Spleen (tissue), 11 donors: Measurements from ENCODE around the gene CCIN. TPM values are rescaled to one million over a fixed set of nuclear protein-coding genes. Genes with fewer than 3 reads are reported as not detected.
A peak's percentile ranks its signal among the peaks of the same experiment; 100 is the strongest.

Experiments used
- DNase-seq: peaks from one replicate; pipeline ENCODE4 v3.0.0-alpha.2; 2020
- H3K27ac ChIP-seq, 8 donors: fragments of 200-600 bp; sonication (generic) in 7 of 8; 1 replicate in 4 of 8; 2 replicates in 4 of 8; pipeline versions ENCODE4 v1.5.0 to v1.8.0; 2016 to 2021; ENCODE audit warnings: inconsistent platforms in 4 of 8, mild to moderate bottlenecking in 4 of 8, moderate library complexity in 1 of 8
- H3K27me3 ChIP-seq, 7 donors: fragments of 200-600 bp; sonication (generic) in 6 of 7; replicated peaks in 1 of 7; 1 replicate in 4 of 7; 2 replicates in 3 of 7; pipeline versions ENCODE4 v1.5.0 to v1.8.0; 2016 to 2021; ENCODE audit warnings: inconsistent platforms in 3 of 7, mild to moderate bottlenecking in 1 of 7
- H3K36me3 ChIP-seq, 6 donors: fragments of 200-600 bp; sonication (generic) in 5 of 6; 1 replicate in 4 of 6; 2 replicates in 2 of 6; pipeline versions ENCODE4 v1.5.0 to v1.8.0; 2016 to 2021; ENCODE audit warnings: inconsistent platforms in 2 of 6
- H3K4me1 ChIP-seq, 6 donors: fragments of 200-600 bp; sonication (generic) in 5 of 6; 1 replicate in 3 of 6; 2 replicates in 3 of 6; pipeline versions ENCODE4 v1.5.0 to v1.8.0; 2016 to 2021; ENCODE audit warnings: inconsistent platforms in 3 of 6
- H3K4me3 ChIP-seq, 8 donors: fragments of 200-600 bp; sonication (generic) in 7 of 8; 1 replicate in 4 of 8; 2 replicates in 4 of 8; pipeline versions ENCODE4 v1.5.0 to v1.8.0; 2016 to 2021; ENCODE audit warnings: inconsistent platforms in 4 of 8, mild to moderate bottlenecking in 4 of 8, moderate library complexity in 2 of 8
- H3K9me3 ChIP-seq, 8 donors: fragments of 200-600 bp; sonication (generic) in 7 of 8; 1 replicate in 4 of 8; 2 replicates in 4 of 8; pipeline versions ENCODE4 v1.5.0 to v1.8.0; 2016 to 2021; ENCODE audit warnings: inconsistent platforms in 4 of 8
- POLR2A ChIP-seq, 3 donors: fragments of 450-650 bp; IDR thresholded peaks; one replicate each; pipeline ENCODE4 v1.5.1; 2017; ENCODE audit warnings: antibody characterized with exemption in 3 of 3, mild to moderate bottlenecking in 1 of 3
- POLR2AphosphoS5 ChIP-seq, 3 donors: sonication (generic); formaldehyde crosslinking; IDR thresholded peaks; one replicate each; pipeline ENCODE4 v1.5.1; 2017; ENCODE audit warnings: antibody characterized with exemption in 3 of 3
- WGBS, 5 donors: extraction: QIAGEN DNeasy Blood & Tissue Kit in 3 of 5; methylation state at CpG; one replicate each; pipeline versions ENCODE4 v1.1.5 to v1.1.7; 2013 to 2018; 5-methylcytosine and 5-hydroxymethylcytosine counted together
- intact Hi-C: fragments of 100-400 bp; cut with DNase I; formaldehyde crosslinking; loops from one replicate; pipeline ENCODE4 v1.15.0; 2023; ENCODE audit warnings: low total_unique reads
- polyA plus RNA-seq, 3 donors: library from polyadenylated mRNA; stranded (reverse); fragments of 200-250 nt; gene quantifications; one replicate each; pipeline ENCODE4 v1.2.1, GENCODE V29; 2013
- total RNA-seq, 7 donors: library from RNA; depleted of rRNA in 3 of 7; stranded (reverse); fragments of >200 nt in 3 of 7; fragmentation: NEBNext Ultra II Directional in 4 of 7; extraction: Animal tissue kit (Norgen Biotek cat#: 25700) in 4 of 7; gene quantifications; one replicate each; pipeline versions ENCODE4 v1.1.0 to v1.2.1, GENCODE V29; 2016 to 2021
- TF ChIP-seq, protein P1 (sequence below), 11 experiments: fragments of 200-600 bp in 7 of 11; fragments of 450-650 bp in 4 of 11; sonication (generic) in 4 of 11; IDR thresholded peaks in 8 of 11; conservative IDR thresholded peaks in 3 of 11; 1 replicate in 7 of 11; 2 replicates in 4 of 11; pipeline versions ENCODE4 v1.4.0 to v1.8.0; 2016 to 2021; ENCODE audit warnings: antibody characterized with exemption in 11 of 11, inconsistent platforms in 4 of 11, mild to moderate bottlenecking in 1 of 11
- donor health status: healthy with polysubstance abuse.
- donor health status: DM: no; HTN: no; CAD: no; lungs with moderate emphysema.
- donor health status: DM: no; HTN: no; CAD: no.
- donor health status: Bipolar disorder and iron deficiency.
- donor health status: healthy.
- donor health status: DM: no; HTN: no; CAD: no.
- donor health status: DM: yes; HTN: yes; CAD: no.

The CCIN gene
- total and polyA plus RNA-seq, 10 donors: 0.03 to 1.0 (median 0.13) TPM; not detected in 3

DNA sequence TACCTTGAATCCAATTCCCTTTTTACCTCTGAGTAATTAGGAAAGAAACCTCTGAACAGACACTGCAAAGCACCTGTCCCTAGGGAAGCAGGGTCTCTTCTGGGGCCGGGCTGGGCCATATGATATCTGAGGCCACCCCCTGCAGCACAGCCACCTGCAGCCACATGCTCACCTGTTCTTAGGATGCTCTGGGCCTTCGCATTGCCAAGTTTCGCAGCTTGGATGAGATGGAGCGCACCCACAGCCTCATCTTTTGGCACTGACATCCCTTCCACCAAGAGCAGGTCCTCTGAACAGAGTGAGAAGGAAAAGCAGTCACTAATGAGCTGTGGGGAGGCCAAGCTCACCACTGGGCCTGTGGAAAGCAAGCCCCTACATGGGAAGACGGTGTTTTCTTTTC is 48.8 kb downstream of the CCIN start:
- Histone ChIP-seq H3K27ac (peak overlapping the region in 3 of 8 donors; percentile 15 to 42 (median 27)), H3K4me1 (peaks cover 0 to 45% (median 10%) of the 10 kb centered on the region in 6 donors), H3K4me3 (no peak overlapping the region), H3K36me3 (peaks cover 6 to 99% (median 77%) of the 10 kb centered on the region in 6 donors), H3K9me3 (peaks cover 0 to 8% (median 8%) of the 10 kb centered on the region in 8 donors), H3K27me3 (no peaks in the 10 kb centered on the region)
- intact Hi-C loops: no loop called here
- DNase-seq: no peak
- TF ChIP-seq, protein P1, sequence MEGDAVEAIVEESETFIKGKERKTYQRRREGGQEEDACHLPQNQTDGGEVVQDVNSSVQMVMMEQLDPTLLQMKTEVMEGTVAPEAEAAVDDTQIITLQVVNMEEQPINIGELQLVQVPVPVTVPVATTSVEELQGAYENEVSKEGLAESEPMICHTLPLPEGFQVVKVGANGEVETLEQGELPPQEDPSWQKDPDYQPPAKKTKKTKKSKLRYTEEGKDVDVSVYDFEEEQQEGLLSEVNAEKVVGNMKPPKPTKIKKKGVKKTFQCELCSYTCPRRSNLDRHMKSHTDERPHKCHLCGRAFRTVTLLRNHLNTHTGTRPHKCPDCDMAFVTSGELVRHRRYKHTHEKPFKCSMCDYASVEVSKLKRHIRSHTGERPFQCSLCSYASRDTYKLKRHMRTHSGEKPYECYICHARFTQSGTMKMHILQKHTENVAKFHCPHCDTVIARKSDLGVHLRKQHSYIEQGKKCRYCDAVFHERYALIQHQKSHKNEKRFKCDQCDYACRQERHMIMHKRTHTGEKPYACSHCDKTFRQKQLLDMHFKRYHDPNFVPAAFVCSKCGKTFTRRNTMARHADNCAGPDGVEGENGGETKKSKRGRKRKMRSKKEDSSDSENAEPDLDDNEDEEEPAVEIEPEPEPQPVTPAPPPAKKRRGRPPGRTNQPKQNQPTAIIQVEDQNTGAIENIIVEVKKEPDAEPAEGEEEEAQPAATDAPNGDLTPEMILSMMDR (IDR thresholded peaks at IDR 0.05 in 8 of 11, conservative IDR thresholded peaks at IDR 0.05 in 3 of 11): no peak
- TF ChIP-seq POLR2AphosphoS5 (IDR thresholded peaks at IDR 0.05) (no peak), POLR2A (IDR thresholded peaks at IDR 0.05) (no peak)
- 89 to 94% (median 91%) methylated on average over 5 of the region's 5 CpGs for WGBS, 5 donors

DNA sequence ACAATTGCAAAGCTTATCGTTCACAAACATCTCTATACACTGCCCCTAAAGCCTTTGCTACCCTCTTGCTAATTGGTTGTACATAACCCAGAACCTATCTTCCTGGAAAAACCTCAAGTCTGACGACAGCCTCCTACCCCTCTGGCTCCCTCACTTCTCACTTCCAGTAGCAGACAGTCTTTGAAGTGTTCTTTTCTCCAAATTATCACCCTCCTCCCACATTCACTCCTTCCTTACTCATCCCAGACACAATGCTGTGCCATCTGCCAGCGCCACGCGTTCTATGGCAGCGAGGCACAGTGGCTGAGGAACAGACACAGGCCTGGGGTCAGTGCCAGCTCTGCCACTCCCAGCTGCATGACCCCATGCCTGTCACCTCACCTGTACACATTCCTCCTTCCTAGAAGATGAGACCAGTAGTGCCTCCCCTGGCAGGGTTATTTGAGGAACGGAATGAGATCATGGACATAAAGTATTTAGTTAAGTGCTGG is 49.3 kb downstream of the CCIN start:
- Histone ChIP-seq H3K4me1 (peaks cover 0 to 41% (median 10%) of the 10 kb centered on the region in 6 donors), H3K4me3 (no peak overlapping the region), H3K27ac (peak overlapping the region in 2 of 8 donors; percentile 15 to 27), H3K36me3 (peaks cover 6 to 99% (median 77%) of the 10 kb centered on the region in 6 donors), H3K9me3 (peaks cover 0 to 13% (median 8%) of the 10 kb centered on the region in 8 donors), H3K27me3 (no peaks in the 10 kb centered on the region)
- WGBS, 5 donors: 72 to 88% (median 81%) methylated on average over 7 of the region's 7 CpGs
- DNase-seq: no peak
- TF ChIP-seq POLR2AphosphoS5 (IDR thresholded peaks at IDR 0.05): peak in 2 of 3 donors; percentile 17 to 63
- TF ChIP-seq, protein P1 (IDR thresholded peaks at IDR 0.05 in 8 of 11, conservative IDR thresholded peaks at IDR 0.05 in 3 of 11): no peak
- no peak for TF ChIP-seq POLR2A (IDR thresholded peaks at IDR 0.05)
- intact Hi-C loops: no loop called here

Other genes starting within 250 kb of the CCIN start
- not detected for gene OR2S2, start 211.2 kb upstream of the CCIN start, total RNA-seq
- not detected for gene OR2S2, start 211.2 kb upstream of the CCIN start, polyA plus RNA-seq
- gene RECK, start 132.5 kb upstream of the CCIN start, total RNA-seq: 10 to 100 TPM in 4 of 7 donors, 1 to 10 TPM in 3; 9.3 to 16.0 (median 12.5) TPM
- gene RECK, start 132.5 kb upstream of the CCIN start, polyA plus RNA-seq: 1 to 10 TPM; 2.7 to 3.6 (median 3.4) TPM
- 10 to 100 TPM; 25.4 to 72.1 (median 42.1) TPM for gene GLIPR2, start 32.7 kb upstream of the CCIN start, total RNA-seq
- 10 to 100 TPM; 25.2 to 37.5 (median 30.3) TPM for gene GLIPR2, start 32.7 kb upstream of the CCIN start, polyA plus RNA-seq
- 100 to 1,000 TPM; 122 to 166 (median 140) TPM for gene CLTA, start 21.5 kb downstream of the CCIN start, total RNA-seq
- gene CLTA, start 21.5 kb downstream of the CCIN start, polyA plus RNA-seq: 100 to 1,000 TPM in 2 of 3 donors, 10 to 100 TPM in 1; 92.0 to 176 (median 133) TPM
- 10 to 100 TPM; 11.9 to 24.6 (median 16.7) TPM for gene GNE, start 89.1 kb downstream of the CCIN start, total RNA-seq
- gene GNE, start 89.1 kb downstream of the CCIN start, polyA plus RNA-seq: 1 to 10 TPM; 3.6 to 6.9 (median 4.2) TPM
- 10 to 100 TPM; 43.7 to 67.1 (median 48.5) TPM for gene RNF38, start 230.9 kb downstream of the CCIN start, total RNA-seq
- gene RNF38, start 230.9 kb downstream of the CCIN start, polyA plus RNA-seq: 10 to 100 TPM in 1 of 3 donors, 1 to 10 TPM in 2; 9.5 to 12.3 (median 9.7) TPM